ENCODE results near the gene NOTUM.

Gene NOTUM

DNA sequence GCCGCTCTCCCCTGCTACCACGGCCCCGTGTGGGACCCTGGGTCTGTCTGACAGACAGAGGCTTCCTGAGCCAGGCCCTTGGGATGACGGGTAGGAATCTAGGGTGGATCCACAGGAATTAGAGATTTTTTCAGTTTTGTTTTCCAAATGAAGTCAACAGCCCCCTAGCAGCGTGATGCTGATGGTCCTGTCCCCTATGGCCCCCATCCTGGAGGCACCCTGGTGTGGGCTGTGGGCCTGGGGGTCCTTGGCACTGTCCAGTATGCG is 46.2 kb upstream of the NOTUM start:
- Mint-ChIP-seq H3K4me3 (no peak overlapping the region), H3K9me3 (no peaks in the 10 kb centered on the region), H3K27ac (no peak overlapping the region), H3K27me3 (ENCODE audit: low read depth, poor library complexity) (no peaks in the 10 kb centered on the region), H3K4me1 (peaks cover 32% of the 10 kb centered on the region), H3K36me3 (ENCODE audit: low read depth) (no peaks in the 10 kb centered on the region)
- TF ChIP-seq, protein P1, sequence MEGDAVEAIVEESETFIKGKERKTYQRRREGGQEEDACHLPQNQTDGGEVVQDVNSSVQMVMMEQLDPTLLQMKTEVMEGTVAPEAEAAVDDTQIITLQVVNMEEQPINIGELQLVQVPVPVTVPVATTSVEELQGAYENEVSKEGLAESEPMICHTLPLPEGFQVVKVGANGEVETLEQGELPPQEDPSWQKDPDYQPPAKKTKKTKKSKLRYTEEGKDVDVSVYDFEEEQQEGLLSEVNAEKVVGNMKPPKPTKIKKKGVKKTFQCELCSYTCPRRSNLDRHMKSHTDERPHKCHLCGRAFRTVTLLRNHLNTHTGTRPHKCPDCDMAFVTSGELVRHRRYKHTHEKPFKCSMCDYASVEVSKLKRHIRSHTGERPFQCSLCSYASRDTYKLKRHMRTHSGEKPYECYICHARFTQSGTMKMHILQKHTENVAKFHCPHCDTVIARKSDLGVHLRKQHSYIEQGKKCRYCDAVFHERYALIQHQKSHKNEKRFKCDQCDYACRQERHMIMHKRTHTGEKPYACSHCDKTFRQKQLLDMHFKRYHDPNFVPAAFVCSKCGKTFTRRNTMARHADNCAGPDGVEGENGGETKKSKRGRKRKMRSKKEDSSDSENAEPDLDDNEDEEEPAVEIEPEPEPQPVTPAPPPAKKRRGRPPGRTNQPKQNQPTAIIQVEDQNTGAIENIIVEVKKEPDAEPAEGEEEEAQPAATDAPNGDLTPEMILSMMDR (IDR thresholded peaks at IDR 0.05), result no peak
- DNase-seq, result no peak

DNA sequence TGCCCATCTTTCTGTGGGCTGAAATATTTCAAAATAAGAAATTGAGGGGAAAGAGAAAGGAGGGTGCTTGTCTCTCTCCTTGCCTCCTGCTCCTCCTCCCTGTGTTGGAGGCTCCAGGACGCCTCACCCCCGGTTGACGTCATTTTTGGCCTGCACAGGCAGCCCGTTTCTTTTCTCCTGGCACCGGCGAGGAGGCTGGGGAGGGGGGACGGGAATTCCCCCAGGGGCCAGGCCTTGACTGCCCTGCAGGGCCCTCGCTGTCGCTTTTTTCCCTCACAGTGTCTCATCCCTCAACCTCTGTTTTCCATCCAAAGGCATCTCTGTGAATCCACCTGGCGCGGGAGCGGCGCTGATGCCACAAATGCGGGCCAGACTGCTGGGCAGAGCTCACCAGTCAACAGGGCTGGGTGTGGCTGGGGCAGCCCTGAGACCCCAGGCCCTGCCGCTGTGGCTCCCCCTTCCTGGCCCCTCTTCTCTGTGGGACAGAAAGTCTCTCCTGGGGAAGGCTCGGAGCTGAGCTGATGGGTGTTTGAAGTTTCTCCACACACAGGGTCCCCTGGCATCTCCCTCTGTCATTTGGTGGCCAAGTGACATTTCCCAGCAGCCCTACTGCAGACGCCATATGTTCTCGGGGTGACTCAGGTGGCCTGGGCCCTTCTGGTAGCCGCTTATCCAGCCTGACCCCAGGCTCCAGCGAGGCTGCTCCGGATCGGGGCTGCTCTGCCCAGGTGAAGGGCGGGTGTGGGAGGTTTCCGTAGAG is 45.7 kb upstream of the NOTUM start:
- Mint-ChIP-seq H3K27me3 (ENCODE audit: low read depth, poor library complexity) (no peaks in the 10 kb centered on the region), H3K9me3 (no peaks in the 10 kb centered on the region), H3K4me3 (no peak overlapping the region), H3K4me1 (peaks cover 36% of the 10 kb centered on the region), H3K27ac (no peak overlapping the region), H3K36me3 (ENCODE audit: low read depth) (no peaks in the 10 kb centered on the region)
- no peak for DNase-seq
- TF ChIP-seq, protein P1 (IDR thresholded peaks at IDR 0.05), result no peak

DNA sequence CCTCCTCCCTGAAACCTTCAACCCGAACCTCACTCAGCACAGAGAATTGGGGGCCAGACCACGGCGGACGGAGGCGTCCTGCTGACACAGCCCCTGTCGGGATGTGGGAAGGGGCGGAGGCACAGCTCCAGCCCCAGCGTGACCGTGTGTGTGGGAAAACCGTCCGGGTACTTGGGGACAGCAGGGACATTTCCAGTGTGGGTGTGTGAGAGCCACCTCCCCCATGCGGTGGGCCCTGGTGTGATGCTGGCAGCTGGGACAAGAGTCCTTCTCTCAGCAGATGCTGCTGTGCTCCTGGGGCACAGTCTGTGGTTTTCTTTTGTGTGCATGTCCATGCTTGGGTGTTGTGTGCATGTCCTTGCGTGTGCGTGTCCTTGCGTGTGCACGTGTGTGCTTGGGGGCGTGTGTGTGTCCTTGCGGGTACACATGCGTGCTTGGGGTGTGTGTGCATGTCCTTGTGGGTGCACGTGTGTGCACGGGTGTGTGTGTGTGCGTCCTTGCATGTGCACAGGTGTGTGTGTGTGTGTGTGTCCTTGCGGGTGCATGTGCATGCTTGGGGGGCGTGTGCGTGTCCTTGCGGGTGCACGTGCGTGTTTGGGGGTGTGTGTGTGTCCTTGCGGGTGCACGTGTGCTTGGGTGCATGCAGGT is 44.8 kb upstream of the NOTUM start:
- Mint-ChIP-seq H3K27ac (no peak overlapping the region), H3K9me3 (no peaks in the 10 kb centered on the region), H3K4me1 (peaks cover 41% of the 10 kb centered on the region), H3K36me3 (ENCODE audit: low read depth) (no peaks in the 10 kb centered on the region), H3K4me3 (no peak overlapping the region), H3K27me3 (ENCODE audit: low read depth, poor library complexity) (no peaks in the 10 kb centered on the region)
- DNase-seq, result peak; percentile 5
- TF ChIP-seq, protein P1 (IDR thresholded peaks at IDR 0.05), result no peak

DNA sequence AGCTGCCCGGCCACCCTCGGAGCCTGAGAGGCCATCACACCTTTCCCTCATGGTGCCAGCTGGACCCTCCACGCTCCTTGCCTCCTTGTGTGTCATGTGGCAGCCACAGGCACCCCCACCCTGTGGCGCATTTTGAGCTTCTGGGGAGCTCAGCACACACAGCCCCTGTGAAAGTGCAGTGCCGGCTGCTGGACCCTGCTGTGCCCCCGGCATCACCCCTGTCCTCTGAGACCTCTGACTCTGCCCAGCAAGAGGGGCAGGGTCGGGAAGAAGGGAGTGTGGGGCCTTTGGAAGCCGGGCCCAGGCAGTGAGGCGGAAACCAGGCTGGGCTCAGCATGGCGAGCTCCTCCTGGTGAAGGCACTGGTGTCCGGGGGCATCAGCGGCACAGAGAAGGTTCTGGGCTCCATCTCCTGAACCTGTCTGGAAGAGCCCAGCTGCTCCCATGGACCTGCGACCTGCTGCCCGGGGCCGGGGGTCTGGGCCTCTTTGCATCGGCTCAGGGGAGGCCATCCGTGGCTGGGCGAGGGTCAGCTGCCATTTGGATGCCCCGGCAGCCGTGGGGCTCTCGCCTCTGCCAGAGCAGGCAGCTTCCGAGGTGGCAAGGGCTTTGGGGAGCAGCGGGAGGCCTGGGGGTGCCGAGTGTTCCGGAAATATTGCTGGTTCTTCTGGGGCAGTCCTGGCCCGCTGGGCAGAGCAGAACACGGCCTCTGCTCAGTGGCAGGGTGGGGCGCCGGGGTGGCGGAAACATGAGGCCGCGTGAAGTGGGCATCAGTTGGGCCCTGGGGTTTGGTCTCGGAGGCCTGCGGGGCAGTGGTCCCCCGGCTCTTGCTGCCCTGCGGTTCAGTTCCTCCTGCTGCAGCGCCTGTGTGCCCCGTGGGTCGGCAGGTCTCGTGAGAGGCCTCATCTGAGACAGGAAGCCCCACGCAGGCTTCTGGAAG is 43.8 kb upstream of the NOTUM start:
- TF ChIP-seq, protein P1 (IDR thresholded peaks at IDR 0.05), result no peak
- Mint-ChIP-seq H3K4me1 (peaks cover 50% of the 10 kb centered on the region), H3K9me3 (no peaks in the 10 kb centered on the region), H3K27ac (no peak overlapping the region), H3K36me3 (ENCODE audit: low read depth) (no peaks in the 10 kb centered on the region), H3K27me3 (ENCODE audit: low read depth, poor library complexity) (no peaks in the 10 kb centered on the region), H3K4me3 (no peak overlapping the region)
- no peak for DNase-seq

DNA sequence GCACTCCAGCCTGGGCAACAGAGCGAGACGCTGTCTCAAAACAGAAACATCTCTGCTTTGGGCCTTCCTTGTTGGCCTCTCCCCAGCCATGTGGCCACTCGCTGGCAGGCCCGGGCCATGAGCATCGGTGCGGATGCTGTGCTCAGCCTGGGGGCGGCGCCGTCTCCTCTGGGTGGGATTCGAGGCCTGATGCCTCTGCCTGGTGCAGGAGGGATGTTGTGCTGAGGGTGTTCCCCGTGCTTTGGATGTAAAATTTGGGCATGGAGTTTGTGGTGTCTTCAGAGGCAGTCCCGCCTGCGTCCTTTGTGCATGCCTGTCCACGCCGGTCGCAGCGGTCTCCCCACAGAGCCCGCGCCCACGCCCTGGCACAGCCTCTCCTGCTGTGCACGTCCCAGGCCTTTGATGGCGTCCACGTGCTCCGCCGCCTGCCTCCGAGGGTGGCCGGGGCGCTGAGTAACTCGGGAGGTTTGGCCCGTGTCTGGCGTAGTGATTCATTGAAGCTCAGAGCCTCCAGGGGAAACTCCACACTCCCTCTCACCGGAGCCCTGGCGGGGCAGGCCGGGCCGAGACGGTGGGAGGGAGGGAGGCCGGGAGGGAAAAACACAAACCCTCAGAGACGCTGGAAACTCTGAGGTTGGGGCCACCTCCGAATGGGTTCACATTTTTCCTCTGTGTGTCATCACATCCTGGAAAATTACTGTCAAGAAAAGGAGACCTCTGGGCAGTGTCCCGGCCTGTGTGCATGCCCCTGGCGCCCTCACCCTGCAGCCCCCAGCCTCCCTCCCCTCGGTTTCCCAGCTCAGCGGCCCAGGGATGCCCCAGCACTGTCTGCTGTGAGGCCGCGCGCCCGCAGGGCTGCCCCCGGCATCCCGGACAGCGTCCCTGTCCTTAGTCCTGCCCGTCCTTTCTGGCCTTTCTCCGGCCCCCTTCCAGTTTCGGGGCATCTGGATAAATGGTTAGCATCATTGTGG is 42.7 kb upstream of the NOTUM start:
- Mint-ChIP-seq H3K4me3 (no peak overlapping the region), H3K9me3 (no peaks in the 10 kb centered on the region), H3K4me1 (peaks cover 55% of the 10 kb centered on the region), H3K27ac (no peak overlapping the region), H3K36me3 (ENCODE audit: low read depth) (no peaks in the 10 kb centered on the region), H3K27me3 (ENCODE audit: low read depth, poor library complexity) (no peaks in the 10 kb centered on the region)
- TF ChIP-seq, protein P1 (IDR thresholded peaks at IDR 0.05), result no peak
- peak; percentile 65 for DNase-seq
